NB4 (cell line): ENCODE data around the gene SEMA5B.

ENCODE experiments used
- DNase-seq: peaks from one replicate; pipeline ENCODE4 v3.0.0; 2010; ENCODE audit warnings: low read depth
- H3K4me3 ChIP-seq: one replicate; pipeline ENCODE4 v1.5.1; 2011; ENCODE audit warnings: mild to moderate bottlenecking, low read depth, low read length, moderate library complexity
- MAX ChIP-seq: IDR thresholded peaks from 2 replicates; pipeline ENCODE4 v1.6.1; 2011; ENCODE audit warnings: low read depth, low read length
- MYC ChIP-seq: IDR thresholded peaks from 2 replicates; pipeline ENCODE4 v1.6.1; 2011; ENCODE audit warnings: low read depth, low read length
- POLR2A ChIP-seq: IDR thresholded peaks from 2 replicates; pipeline ENCODE4 v1.6.1; 2011; ENCODE audit warnings: mild to moderate bottlenecking; ENCODE audit not compliant: insufficient read length; ENCODE audit errors: extremely low read depth
- TF ChIP-seq, protein P1 (sequence below): IDR thresholded peaks from one replicate; pipeline ENCODE4 v1.5.1; 2012; ENCODE audit warnings: low read depth, low read length

The SEMA5B gene

DNA sequence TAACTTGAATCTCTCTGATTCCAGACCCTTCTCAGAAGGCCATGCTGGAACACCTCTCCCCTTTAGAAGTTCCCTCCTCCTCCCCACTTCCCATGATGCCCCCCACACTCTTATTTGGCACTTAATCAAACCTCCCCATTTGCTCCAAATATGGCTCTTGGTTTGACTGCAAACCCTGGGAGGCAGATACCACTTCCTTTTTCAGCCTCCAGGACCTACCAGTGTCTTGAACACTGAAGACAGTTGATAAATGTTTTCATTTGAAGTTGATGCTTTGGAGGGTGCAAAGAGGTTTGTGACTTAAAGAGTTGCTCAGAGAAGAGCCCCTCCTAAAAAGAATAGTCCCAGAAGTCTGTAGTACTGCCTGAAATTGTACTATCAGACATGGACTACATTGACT lies 61.5 kb downstream of the SEMA5B start:
- TF ChIP-seq MYC (no peak), MAX (no peak), POLR2A (no peak)
- TF ChIP-seq, protein P1, sequence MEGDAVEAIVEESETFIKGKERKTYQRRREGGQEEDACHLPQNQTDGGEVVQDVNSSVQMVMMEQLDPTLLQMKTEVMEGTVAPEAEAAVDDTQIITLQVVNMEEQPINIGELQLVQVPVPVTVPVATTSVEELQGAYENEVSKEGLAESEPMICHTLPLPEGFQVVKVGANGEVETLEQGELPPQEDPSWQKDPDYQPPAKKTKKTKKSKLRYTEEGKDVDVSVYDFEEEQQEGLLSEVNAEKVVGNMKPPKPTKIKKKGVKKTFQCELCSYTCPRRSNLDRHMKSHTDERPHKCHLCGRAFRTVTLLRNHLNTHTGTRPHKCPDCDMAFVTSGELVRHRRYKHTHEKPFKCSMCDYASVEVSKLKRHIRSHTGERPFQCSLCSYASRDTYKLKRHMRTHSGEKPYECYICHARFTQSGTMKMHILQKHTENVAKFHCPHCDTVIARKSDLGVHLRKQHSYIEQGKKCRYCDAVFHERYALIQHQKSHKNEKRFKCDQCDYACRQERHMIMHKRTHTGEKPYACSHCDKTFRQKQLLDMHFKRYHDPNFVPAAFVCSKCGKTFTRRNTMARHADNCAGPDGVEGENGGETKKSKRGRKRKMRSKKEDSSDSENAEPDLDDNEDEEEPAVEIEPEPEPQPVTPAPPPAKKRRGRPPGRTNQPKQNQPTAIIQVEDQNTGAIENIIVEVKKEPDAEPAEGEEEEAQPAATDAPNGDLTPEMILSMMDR = no peak
- H3K4me3 ChIP-seq = no peak overlapping the region
- DNase-seq = no peak

- H3K4me3 ChIP-seq = no peak overlapping the region
- DNase-seq = no peak
- no peak for TF ChIP-seq POLR2A
- TF ChIP-seq, protein P1 = no peak
- TF ChIP-seq MAX = no peak
- no peak for TF ChIP-seq MYC
Observed at GRCh38 chr3:122964811-122965210, 62.8 kb downstream of the SEMA5B start.

- no peak overlapping the region for H3K4me3 ChIP-seq
- DNase-seq = no peak
- TF ChIP-seq, protein P1 = no peak
- TF ChIP-seq MAX = no peak
- TF ChIP-seq POLR2A = no peak
- TF ChIP-seq MYC = no peak
Observed at GRCh38 chr3:122962149-122962548, 65.4 kb downstream of the SEMA5B start.

DNA sequence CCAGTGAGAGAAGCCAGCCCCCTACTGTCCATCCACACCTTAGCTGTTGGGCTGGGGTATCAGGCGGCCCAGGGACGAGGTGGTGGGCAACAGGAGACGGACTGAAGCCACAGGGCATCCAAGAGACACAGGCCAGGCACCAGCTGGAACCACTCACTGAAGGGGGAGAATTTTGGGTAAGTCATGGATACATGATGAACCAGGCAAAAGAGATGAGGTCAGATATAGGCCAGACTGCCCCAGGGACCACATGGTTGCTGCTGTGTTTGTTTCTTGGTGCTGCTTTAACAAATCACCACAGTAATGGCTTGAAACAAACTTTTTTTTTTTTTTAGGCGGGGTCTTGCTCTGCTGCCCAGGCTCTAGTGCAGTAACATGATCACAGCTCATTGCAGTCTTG lies 66.4 kb downstream of the SEMA5B start:
- no peak overlapping the region for H3K4me3 ChIP-seq
- TF ChIP-seq, protein P1 = no peak
- no peak for TF ChIP-seq POLR2A
- no peak for DNase-seq

DNA sequence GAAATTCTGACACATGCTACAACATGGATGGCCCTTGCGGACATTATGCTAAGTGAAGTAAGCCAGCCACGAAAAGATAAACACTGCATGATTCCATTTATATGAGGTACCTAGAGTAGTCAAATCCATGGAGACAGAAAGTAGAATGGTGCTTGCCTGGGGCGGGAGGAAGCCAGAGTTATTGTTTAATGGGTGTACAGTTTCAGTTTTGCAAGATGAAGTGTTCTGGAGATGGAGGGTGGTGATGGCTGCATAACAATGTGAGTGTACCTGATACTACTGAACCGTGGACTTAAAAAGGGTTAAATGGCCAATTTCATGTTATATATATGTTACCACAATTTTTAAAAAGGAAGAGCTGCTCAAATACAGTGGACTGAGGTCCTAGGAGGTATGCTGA lies 66.9 kb downstream of the SEMA5B start:
- no peak for DNase-seq
- TF ChIP-seq, protein P1 = no peak
- TF ChIP-seq MAX (no peak), MYC (no peak), POLR2A (no peak)
- no peak overlapping the region for H3K4me3 ChIP-seq

DNA sequence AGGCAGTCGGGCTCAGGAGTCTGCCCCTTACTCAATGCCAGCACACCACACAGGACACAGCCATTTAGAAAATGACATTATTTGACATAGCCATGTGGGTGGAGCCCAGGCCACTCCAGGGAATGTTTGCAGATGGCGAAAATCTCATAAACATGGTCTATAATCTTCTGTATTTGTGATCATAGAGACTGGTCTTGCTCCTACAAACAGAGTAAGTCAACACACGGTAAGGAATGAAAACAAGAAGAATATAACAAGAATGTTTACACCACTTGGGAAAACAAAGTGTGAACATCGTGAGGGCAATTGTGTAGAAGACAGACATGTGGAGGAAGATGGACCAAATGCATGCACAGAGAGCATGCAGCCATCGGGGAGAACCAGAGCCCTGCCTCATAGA lies 68.2 kb downstream of the SEMA5B start:
- DNase-seq = no peak
- no peak overlapping the region for H3K4me3 ChIP-seq
- TF ChIP-seq, protein P1 = no peak
- TF ChIP-seq MYC = no peak
- TF ChIP-seq MAX = no peak
- TF ChIP-seq POLR2A = no peak
